ENCODE data around the gene RAB12.

RAB12 gene

GRCh38 chr18:8686611-8687010 is 77.4 kb downstream of the RAB12 start:
- no peak for DNase-seq

GRCh38 chr18:8688216-8688800 is 79.1 kb downstream of the RAB12 start:
- no peak for DNase-seq

GRCh38 chr18:8688816-8689215 is 79.6 kb downstream of the RAB12 start:
- no peak for DNase-seq

All from NCI-H1048 (cell line).